CD4-positive, alpha-beta T cell treated with Interleukin-21 for 1 hour (primary cell): ENCODE measurements around the gene FGF21.
A peak's percentile ranks its signal among the peaks of the same experiment; 100 is the strongest.

Experiments used
- DNase-seq: peaks from one replicate; pipeline ENCODE4 v3.0.0-alpha.2; 2020

The FGF21 gene

GRCh38 chr19:48731452-48731851, 23.9 kb upstream of the FGF21 start:
- no peak for DNase-seq

- no peak for DNase-seq
Observed at GRCh38 chr19:48734625-48735024, 20.7 kb upstream of the FGF21 start.

DNA sequence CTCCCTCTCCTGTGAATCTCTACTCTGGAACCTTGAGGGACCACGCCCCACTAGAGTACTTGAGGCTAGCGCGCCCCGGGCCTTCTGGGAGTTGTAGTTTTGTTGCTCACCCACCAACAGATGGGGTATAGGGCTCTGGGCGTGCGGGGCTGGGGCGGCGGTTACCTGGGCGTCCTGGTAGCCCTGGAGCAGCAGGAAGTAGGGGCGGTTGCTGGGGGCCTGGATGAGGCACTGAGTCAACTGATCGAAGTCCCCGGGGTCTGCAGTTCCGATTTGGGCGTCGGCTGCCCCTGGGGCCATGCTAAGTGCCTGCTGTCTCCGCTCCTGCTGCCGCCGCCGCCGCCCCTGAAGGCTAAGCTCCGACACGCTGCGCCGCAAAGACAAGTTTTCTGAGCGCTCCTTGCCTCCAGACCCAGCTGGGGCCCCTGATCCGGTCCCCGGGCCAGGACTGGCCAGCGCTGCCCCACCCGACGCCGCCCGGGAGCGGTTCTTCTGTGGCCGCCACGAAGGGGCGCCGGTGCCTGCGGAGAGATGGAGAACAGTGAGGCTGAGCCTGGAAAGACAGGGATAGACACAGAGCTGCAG, 20.2 kb upstream of the FGF21 start:
- no peak for DNase-seq

DNA sequence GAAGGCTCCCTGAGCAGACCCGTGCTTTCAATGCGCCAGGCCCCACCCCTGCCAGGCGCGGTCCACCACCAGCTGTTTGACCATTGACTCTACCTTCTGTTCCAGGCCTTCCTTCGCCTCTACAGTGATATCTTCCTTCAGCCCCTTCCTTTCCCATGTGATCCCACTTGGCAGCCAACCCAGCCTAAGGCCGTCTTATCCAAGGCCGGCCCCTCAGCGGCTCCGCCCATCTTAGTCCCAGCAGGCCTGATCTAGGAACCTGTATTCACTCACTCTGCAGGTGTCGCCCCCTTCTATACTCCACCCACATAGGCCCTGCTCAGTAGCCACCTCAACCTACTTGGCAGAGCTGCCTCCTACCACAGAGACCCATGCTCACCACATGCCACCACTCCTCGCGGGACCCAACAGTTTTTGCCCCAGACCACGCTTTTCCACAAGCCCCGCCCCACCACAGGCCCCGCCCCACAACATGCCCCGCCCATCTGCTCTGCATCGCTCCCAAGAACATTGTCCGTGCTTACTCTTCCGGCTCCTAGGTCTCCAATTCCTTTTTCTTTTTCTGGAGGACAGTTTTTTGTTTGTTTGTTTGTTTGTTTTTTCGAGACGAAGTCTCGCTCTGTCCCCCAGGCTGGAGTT, 17.8 kb upstream of the FGF21 start:
- DNase-seq = peak; percentile 30

- peak; percentile 93 for DNase-seq
Observed at GRCh38 chr19:48738557-48739403, 16.5 kb upstream of the FGF21 start.

DNA sequence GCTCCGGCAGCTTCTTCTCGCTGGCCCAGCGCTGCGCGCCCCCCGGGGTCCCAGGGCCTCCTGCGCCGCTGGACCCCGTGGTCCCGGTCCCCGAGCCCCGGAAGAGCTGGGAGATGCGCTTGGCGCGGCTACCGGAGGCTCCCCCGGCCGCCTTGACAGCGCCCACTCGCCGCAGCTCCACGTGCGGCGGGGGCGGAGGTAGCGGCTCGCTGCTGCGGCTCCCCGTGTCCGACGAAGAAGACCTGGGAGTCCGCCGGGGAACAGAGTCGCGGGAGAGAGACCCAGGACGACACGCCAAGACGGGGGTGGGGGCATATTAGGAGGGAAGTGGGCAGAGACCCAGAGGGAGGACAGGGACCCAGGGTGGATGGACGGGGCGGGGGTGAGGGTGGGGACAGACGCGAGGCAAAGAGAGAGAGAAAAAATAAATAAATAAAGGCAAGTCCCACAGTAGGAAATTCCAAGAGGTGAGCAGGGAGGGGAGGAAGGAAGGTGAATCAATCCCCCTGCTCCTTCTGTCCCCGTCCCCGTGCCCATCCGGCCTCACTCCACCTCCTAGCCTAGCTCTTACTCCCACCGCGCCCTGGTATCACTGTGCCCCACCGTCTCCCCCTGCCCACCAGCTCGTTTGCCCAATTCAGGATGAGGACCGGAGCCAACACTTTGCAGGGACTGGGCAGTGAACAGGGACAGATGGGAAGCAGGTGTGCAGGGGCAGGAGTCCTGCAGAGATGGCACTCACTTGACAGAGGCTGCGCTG, 15.7 kb upstream of the FGF21 start:
- no peak for DNase-seq

DNA sequence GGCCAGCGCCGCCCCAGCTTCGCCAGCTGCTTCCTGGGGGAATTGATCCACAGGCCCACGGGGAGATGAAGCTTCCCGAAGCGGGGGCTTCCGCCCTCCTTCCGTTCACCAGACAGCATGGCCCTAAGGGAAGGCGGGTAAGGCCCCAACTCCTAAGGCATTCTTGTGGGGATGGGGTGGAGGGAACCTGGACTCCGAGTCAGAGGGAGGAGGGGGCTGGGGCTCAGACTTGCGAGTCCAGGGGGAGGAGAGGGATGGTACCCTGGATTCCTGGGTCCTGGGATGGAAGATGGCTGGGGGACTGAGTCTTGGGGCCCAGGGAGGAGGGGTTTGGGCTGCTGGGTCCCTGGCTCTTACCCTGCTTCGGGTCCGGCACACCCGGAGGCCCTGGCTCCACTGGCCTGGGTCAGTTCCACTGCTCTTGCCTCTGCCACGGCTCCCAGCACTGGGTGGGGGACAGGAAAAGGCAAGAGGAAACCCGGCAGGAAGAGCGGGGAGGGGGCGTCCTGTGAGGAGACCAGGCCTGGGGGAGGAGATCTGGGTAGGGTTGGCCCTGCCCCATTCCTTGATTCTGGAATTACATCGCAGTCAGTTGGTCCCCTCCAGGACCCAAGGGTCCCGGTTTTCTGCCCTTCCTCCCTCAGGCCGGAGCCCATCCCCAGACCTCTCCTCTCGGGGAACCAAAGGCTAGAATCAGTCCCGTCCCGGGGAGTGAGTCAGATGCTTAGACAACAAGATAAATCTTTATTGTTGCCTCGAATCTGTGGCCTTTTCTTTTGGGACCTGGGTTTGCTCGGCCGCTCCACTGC, 15.0 kb upstream of the FGF21 start, which contains the start of gene RASIP1:
RASIP1 (minus strand) TSS at position 447 of the 809 bp plus-strand sequence; CDS start at position 119, 328 bp downstream.
- no peak for DNase-seq

DNA sequence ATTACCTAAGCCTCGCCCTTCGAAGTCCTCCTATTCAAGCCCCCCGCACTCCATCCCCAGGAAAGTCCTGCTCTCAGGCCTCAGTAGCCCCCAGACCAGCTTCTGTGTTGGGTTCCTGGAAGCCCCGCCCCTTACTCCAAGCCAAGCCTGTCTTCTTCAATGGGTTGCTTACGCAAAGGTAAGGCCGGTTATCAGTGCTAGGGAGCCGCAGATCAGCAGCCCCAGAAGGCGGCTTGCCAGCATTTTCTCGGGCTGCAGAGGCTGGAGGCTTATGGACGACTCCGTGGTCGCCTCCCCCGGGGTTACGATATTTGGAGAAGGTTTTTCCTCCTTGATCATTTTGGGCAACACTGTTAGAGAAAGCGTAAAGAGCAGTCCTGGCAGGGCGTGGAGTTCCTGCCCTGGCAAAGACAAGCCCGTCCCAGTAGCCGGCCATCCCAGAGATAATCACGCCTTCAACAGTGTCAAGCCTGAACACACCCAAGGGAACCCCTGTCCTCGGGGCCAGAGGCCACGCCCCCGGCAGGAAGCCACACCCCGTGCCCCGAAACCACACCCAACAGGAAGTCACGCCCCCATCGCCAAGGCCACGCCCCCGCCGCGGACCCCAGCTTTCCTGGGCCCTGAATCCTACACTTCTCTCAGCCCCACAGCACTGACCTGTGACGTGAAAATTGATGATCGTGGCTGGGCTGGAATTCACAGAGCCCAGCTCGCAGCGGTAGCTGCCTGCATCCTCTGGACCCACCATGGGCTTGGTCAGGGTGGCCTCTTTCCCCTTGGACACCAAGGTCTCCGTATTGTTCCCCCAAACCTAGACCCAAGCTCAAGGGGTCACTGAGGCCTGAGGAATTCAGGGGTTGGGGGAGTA, 14.0 kb upstream of the FGF21 start:
- peak; percentile 28 for DNase-seq

GRCh38 chr19:48742096-48742495, 13.2 kb upstream of the FGF21 start:
- no peak for DNase-seq

DNA sequence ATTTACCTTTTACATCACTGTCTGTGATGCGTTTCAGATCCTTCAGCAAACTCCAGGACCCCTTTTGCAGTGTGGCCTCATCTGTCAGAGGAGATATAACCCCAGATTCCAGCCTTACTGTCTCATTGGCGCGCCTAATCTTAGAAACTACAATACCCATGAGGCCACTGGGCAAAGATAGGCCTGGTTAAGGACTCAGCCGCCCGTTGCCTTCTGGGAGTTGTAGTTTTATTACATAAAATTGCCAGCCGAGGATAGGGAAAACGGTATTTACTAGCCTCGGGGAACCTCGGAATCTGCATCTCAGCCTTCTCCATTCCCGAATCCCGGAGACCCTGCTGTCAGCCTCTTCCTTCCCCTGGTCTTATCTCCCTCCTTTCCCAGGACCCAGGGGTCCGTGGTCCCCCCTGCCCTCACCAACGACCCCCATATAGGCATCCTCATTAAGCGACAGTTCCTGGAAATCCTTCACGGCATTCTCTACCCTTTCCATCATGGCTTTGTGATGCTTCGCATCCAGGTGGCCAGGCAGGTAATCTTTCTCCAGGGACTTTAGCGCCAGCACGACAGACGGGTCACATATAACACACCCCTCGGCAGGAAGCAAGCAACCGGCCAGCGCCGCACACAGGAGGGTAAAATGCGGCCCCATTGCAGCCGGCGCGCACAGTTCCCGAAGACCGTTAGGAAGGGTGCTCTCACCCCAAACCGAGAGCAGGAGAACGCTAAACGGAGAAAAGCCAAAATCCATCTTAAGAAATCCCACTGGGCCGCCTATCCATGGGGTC, 9.9 kb upstream of the FGF21 start:
- peak; percentile 75 for DNase-seq

GRCh38 chr19:48746110-48746509, 9.2 kb upstream of the FGF21 start:
- DNase-seq = no peak

DNA sequence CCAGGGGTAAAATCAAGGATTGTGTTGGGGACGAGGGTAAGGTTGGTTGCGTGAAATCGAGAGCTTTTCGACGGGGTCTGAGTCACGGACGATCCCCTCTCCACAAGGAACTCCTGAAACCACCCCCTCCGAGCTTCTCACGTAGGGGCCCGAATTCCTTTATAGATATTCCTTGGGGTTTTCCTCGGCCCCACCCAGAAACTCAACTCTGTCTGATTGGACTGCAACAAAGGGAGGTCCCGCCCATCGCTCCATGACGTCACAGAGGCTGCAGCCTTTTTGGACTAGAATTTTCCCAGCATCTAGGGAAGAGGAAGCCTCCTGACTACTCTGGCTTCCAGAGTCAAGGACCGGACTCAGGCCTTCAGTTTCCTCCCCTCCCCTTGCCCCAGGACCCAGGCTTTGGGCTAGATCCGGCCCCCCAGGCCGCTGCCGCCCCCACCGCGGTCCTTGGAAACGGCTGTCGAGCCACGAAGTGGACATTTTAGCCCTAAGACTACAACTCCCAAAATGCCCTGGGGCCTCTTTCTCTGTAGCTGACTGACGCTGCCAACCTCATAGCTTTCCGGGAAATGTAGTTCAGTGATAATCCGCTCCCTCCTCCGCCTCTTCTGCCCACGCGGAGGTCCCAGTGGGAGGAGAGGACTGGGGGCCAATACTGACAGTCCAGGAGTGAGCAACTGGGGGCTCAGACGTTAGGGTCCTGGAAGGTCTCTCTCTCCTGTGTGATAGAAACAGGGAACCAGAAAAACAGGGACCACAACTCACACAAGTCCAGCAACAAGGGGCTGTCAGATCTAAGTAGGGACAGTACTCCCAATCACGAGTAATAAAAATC, 8.4 kb upstream of the FGF21 start, which contains the start of gene IZUMO1:
IZUMO1 (minus strand) TSS at position 172 of the 838 bp plus-strand sequence. CDS start 1,050 bp downstream, outside the sequence.
- peak; percentile 67 for DNase-seq

GRCh38 chr19:48749571-48750198, 5.6 kb upstream of the FGF21 start:
- no peak for DNase-seq

GRCh38 chr19:48750351-48750750, 5.0 kb upstream of the FGF21 start:
- DNase-seq = no peak

- no peak for DNase-seq
Observed at GRCh38 chr19:48750771-48751504, 4.4 kb upstream of the FGF21 start.

- no peak for DNase-seq
Observed at GRCh38 chr19:48751845-48752495, 3.4 kb upstream of the FGF21 start.
